GM19395 (cell line): ENCODE measurements around the gene PCDHB9.
"Not testable (repeated sequence)": the region's sequence is repeated elsewhere in the genome, so short reads cannot be mapped to it uniquely, and the experiment has no call there.

Source experiments
- ATAC-seq: cut with Tn5 transposase; IDR thresholded peaks from one replicate; pipeline ENCODE4 v1.9.1; 2021; ENCODE audit warnings: mild to moderate bottlenecking, moderate library complexity; ENCODE audit not compliant: unreplicated experiment

Gene PCDHB9

GRCh38 chr5:141234109-141234667 is 47.2 kb downstream of the PCDHB9 start:
- no peak for ATAC-seq

GRCh38 chr5:141235922-141236321 is 49.0 kb downstream of the PCDHB9 start:
- not testable (repeated sequence) for ATAC-seq

- ATAC-seq = no peak
Observed at GRCh38 chr5:141236516-141237313, 49.8 kb downstream of the PCDHB9 start.
